Measurements from ENCODE around the gene ACAP2.
"Not testable (repeated sequence)": the region's sequence is repeated elsewhere in the genome, so short reads cannot be mapped to it uniquely, and the experiment has no call there.

The ACAP2 gene

DNA sequence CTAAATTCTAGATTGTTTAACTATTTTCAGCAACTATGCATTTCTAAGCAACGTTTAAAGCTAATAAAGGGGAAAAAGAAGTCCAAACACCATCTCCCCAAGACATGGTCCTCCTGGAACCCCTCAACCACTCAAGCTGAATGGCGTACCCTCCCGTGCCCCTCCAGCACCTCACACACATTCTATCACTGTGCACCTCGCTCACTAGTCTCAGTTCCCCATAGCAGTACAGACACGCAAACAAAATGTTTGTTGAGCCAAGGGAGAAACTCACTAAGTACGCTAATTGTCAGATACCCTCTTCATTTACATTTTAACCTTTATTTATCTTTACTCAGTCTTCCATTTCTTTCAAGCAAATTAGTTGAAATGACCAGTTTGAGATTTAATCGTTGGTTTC lies 48.8 kb downstream of the ACAP2 start:
- DNase-seq (ENCODE audit: low read depth in 3 of 3) = no peak

DNA sequence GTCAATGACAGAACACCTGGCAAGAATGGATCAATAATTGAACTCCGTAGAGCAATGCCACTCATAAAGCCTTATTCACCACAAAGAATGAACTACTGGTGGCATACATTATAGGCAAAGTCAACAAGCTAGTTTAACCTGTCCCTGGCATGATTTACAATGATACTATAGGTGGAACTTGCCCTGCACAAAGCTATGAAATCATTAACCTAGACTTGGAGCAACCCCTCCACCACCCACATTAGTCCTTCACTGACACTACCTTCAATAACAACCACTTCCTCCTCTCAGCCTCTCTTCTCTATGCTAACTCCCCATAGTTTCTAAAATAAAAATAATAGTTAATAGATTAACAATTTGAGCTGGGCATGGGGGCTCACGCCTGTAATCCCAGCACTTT lies 54.4 kb downstream of the ACAP2 start:
- no peak for DNase-seq (ENCODE audit: low read depth in 3 of 3)

DNA sequence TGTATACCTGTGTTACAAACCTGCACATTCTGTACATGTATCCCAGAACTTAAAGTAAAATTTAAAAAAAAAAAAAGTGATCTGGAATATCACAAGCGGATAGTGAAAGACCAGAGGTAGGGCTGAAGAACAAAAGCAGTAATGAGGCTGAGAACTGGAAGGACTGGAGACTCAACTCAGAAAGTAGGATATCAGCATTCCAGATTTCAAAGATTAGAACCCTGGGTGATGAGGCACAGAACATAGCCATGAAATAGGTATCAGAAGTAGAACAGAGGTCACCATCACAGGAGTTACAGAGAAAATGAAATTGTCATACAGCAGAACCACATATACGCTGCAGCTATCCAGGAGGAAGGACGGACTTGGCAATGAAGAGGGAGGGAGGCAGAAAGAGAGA lies 56.1 kb downstream of the ACAP2 start:
- no peak for DNase-seq (ENCODE audit: low read depth in 3 of 3)

DNA sequence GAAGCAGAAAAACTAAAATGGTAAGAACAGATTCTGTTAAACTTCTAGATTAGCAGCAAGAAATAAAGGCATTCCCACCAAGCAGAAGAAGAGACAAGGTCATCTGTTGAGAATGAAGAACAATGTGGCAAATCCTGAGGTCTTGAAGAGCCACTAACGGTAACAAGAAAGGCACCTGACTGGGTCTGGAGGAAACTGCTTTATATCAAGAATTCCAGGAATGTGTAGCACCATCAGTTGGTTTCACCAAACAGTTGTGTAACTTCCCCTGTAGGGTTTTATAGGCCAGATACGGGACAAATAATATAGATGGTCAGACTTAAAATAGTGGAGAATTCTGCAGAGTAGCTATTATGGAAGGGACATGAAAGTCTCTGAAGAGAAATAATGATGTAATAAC lies 57.3 kb downstream of the ACAP2 start:
- no peak for DNase-seq (ENCODE audit: low read depth in 3 of 3)

DNA sequence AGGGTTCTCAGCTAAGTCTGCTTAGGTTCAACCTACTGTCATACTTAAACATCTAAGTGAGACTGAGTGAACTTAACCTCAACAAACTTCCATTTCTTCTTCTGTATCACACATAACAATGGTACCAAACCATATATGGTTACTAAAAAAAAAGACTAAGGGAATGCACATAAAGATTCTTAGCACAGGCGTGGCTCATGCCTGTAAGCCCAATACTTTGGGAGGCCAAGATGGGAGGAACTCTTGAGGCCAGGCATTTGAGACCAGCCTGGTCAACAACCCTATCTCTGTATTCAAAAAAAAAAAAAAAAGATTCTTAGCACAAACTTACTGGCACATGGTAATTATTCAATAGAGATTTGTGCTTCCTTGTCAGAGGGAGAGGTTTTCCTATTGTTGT lies 57.9 kb downstream of the ACAP2 start:
- DNase-seq (ENCODE audit: low read depth in 3 of 3) = no peak

DNA sequence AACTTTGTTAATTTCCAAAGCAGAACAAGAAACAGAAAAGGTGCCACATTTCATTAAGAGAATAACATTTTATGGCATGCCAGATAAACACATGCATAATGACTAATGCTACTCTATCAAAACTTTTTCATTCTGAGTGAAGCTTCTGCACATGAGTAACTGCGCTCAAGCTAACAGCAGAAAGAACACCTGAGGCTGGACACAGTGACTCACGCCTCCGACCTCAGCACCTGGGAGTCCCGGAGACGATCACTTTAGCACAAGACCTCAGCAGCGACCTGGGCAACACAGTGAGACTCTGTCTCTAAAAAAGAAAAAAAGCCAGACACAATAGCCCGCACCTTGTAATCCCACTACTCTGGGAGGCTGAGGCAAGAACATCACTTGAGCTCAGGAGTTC lies 70.6 kb downstream of the ACAP2 start:
- DNase-seq (ENCODE audit: low read depth in 3 of 3) = no peak

DNA sequence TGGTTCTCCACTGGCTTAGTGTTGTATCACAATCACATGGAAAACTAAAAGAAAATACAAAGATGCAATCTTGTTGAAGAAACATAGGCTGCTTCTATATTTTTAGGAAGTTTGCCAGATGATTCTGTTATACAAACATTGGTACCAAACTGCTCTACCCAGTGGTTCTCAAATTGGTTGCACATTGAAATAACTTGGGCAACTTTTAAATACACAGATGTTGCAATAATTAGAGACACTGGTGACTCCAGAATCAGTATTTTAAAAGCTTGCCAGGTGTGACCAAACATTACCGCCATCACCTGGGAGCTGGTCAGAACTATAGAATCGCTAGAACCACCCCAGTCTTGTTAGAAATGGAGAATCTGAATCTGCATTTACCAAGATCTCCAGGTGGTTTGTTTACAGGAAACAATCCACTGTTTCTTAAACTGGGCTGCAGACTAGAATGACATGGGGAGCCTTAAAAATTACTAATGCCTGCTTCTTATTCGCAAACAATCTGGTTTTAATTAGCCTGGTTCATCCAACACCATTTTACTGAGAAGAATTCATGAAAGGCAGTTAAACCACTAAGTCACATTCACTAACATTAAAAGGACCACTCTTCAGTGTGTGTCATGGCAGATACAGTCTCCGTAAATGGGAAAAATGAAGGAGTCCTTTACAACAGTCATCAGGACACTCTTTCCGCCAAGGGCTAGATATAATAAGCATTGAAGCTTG lies 76.5 kb downstream of the ACAP2 start:
- DNase-seq (ENCODE audit: low read depth in 3 of 3) = no peak

DNA sequence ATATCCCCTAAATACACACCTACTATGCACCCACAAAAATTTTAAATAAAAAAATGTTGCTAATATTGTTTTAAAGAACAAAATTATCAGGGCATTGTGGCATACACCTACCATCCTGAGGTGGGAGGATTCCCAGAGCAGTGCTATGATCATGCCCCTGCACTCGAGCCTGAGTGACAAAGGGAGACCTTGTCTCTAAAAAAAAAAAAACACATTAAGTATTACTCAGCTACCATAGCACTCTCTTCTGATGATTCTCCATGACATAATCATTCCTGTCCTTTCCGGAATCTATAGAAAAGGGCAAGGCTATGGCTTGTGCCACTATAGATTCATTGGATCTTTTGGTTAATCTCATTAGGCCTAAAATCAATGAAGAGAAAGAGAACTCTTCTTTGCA lies 77.4 kb downstream of the ACAP2 start:
- DNase-seq (ENCODE audit: low read depth in 3 of 3) = no peak

DNA sequence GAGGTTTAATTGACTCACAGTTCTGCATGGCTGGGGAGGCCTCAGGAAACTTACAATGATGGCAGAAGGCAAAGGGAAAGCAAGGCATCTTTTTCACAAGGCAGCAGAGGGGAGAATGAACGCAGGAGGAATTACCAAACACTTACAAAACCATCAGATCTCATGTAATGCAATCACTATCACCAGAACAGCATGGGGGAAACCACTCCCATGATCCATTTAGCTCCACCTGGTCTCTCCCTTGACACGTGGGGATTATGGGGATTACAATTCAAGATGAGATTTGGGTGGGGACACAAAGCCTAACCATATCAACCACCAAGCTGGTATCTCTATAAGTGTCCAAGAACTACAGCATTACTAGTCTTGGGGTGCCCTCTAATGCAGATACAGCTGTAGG lies 85.0 kb downstream of the ACAP2 start:
- not testable (repeated sequence) for DNase-seq (ENCODE audit: low read depth in 3 of 3)

DNA sequence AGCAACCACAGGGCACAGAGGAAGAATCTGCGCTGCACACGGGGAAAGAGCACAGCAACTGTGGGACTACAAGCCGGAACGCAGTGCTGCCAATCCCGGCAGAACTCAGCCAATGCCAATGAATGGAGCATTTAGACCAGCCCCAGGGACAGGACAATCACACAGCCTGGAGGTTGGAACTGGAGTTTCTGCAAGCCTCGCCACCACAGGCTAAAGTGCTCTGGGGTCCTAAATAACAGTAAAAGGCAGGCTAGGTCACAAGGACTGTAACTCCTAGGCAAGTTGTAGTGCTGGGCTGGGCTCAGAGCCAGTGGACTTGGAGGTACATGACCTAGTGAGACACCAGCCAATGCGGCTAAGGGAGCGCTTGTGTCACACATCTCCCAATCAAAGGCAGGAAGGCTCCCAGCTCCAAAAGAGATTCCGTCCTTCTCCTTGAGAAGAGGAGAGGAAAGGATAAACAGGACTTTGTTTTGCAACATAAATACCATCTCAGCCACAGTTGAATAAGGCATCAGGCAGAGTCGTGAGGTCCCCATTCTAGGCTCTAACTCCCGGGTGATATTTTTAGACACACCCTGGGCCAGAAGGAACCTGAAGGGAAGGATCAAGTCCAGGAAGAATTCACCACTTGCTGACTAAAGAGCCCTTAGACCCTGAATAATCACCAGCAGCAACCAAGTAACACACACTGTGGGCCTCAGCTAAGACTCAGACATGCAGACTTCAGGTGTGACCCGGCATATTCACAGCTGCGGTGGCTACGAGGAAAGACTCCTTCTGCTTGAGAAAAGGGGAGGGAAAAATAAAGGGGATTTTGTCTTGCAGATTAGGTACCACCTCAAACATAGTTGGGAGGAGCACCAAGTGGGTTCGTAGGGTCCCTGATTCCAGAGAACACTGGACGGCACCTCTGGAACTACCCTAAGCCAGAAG lies 86.4 kb downstream of the ACAP2 start:
- DNase-seq (ENCODE audit: low read depth in 3 of 3) = no peak

DNA sequence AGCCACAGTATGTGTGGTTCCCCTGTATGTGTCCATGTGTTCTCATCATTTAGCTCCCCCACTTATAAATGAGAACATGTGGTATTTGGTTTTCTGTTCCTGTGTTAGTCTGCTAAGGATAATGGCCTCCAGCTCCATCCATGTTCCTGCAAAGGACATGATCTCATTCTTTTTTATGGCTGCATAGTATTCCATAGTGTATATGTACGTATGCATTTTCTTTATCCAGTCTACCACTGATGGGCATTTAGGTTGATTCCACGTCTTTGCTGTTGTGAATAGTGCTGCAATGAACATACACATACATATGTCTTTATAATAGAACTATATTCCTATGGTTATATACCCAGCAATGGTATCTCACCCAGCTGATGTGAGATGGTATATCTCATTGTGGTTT lies 88.8 kb downstream of the ACAP2 start:
- not testable (repeated sequence) for DNase-seq (ENCODE audit: low read depth in 3 of 3)

DNA sequence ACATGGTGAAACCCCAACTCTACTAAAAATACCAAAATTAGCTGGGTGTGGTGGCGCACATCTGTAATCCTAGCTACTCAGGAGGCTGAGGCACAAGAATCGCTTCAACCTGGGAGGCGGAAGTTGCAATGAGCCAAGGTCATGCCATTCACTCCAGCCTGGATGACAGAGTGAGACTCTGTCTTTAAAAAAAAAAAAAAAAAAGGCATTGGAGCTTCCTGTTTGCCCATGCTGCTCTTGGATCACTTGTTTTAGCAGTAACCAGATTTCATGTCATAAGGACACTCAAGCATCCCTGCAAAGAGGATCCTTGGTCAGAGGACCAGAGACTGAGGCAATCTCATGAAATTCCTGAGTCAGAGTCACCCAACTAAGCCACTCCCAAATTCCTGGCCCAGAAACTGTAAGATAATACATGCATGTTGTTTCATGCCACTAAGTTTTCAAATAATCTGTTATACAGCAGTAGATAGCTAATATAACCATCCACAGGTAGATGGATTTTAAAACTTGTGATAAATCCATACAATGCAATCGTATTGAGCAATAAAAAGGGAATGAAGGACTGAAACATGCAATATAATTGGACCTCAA lies 89.8 kb downstream of the ACAP2 start:
- no peak for DNase-seq (ENCODE audit: low read depth in 3 of 3)

DNA sequence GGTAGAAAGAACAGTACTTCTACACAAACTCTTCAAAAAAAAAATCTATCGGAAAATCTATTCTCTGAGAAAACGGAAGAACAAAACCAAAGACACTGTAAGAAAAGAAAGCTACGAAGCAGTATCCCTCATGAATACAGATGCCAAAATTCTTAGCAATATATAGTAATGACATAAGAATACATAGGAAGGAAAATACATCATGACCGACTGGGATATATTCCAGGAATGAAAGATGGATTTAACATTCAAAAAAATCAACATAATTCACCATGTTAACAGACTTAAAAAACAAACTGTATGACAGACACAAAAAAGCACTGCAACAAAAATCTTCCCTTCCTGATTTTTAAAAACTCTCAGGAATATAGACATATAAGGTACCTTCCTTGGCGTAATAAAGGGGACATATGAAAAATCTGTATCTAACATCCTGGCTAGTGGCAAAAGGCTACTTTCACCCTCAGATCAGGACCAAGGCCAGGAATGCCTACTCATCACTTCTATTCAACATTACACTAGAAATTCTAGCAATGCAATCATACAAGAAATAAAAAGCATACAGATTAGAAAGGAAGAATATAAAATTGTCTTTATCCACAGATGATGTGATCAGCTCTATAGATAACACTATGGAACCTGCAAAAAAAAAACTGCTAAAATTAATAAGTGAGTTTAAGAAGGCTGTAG lies 94.2 kb downstream of the ACAP2 start:
- DNase-seq (ENCODE audit: low read depth in 3 of 3) = no peak

DNA sequence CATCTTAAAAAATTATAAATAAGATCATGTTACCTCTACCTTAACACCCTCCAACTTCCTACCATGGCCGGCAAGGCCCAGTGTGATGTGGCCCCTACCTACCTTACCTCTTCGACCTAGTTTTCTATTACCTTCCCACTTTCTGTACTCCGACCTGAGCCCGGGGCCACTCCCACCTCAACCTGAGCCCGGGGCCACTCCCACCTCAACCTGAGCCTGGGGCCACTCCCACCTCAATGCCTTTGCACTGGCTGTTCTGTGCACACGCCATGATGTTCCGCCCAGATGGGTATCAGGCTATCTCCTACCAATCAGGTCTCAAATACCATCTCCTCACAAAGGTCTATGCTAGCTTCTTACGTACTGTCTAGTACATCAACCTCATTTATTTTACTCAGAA lies 105.1 kb downstream of the ACAP2 start:
- no peak for DNase-seq (ENCODE audit: low read depth in 3 of 3)

DNA sequence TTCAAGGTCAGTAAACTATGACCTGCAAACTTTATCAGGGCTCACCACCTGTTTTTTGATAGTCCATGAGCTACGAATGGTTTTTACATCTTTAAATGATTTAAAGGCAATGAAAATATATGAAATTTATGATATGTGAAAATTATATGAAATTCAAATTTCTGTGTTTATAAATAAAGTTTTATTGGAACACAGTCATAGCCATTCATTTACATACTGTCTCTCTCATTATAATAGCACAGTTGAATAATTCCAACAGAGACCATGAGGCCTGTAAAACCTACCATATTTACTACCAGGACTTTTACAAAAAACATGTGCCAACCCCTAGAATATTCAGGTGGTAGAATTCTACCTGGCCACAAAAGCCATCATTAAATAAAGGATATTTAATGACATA lies 107.9 kb downstream of the ACAP2 start:
- no peak for DNase-seq (ENCODE audit: low read depth in 3 of 3)

DNA sequence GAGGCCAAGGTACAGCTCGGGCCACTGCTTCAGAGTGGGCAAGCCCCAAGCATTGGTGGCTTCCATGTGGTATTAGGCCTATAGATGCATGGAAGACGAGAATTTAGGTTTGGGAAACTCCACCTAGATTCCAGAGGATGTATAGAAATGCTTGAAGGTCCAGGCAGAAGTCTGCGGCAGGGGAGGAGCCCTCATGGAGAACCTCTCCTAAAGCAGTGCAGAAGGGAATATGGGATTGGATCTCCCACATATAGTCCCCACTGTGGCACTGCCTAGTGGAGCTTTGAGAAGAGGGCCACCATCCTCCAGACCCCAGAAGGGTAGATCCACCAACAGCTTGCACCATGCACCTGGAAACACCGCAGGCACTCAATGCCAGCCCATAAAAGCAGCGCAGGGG lies 123.8 kb downstream of the ACAP2 start:
- no peak for DNase-seq (ENCODE audit: low read depth in 3 of 3)

DNA sequence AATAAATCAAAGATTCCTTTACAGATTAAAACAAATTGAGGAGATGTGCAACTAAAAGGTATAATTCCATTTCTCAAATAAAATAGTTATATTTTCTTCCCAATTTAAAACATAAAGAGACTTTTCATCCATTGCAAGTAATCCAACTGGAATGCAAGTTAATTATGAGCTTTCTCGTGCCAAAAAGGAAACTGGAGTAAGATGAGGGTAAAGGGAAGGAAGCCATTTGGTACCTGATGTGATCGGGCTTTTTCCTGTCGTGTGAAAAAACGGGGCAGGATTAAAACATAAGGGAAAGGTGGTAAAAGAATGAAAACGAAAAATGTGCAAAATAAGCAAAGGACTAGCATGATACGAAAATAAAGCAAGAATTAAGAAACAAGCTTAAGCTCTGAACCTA lies 130.1 kb downstream of the ACAP2 start:
- no peak for DNase-seq (ENCODE audit: low read depth in 3 of 3)

DNA sequence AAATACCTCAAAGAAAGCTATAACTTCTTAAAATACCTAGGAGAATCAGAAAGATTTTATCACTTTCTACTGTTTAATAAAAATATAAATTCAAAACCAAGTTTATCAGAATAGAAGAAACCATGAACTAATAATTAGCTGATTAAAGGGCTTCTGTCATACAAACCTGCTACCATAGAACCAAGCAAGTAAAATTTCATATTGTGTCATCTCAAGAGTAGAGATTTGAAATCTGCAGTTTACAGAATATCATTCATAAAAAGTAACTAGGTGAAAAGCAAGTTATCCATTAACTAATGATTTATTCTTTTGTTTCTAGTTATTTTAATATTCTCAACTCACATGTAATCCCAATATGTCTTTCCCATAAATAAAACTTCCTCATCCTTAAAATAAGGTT lies 135.1 kb downstream of the ACAP2 start:
- no peak for DNase-seq (ENCODE audit: low read depth in 3 of 3)

DNA sequence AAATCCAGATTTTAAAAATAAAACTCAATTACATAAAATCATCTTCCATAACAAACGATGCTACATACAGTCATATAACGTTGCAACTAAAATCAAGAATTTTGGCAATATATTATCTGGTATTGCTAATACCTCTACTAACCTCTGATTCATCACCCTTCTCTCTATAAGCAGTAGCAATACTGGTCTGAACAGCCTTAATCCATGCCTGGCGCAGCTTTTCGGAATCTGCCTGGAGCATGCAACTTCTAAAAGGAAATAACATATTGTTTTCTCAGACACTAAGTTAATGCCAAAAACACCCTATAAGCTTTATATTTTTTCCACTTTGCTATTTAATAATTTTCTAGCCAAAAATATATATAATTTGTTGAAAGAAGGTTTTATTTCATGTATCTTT lies 136.5 kb downstream of the ACAP2 start:
- DNase-seq (ENCODE audit: low read depth in 3 of 3) = no peak

DNA sequence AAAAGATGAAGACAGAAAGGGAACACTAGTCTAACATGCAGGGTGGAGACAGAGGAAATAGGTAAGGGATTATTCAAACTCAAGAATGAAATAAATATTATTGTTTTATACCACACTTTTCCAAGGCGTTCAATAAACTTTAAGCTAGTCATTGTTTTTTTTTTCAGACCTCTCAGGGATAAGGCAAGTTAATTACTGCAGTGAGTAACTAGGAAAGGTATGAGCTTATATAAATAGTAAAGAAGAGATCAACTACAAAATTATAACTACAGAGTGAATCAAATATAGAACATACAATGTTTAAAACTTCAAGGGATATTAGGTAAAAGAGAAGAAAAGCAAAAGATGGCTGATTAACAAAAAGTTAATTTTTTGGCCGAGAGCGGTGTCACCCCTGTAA lies 140.4 kb downstream of the ACAP2 start:
- DNase-seq (ENCODE audit: low read depth in 3 of 3) = no peak

DNA sequence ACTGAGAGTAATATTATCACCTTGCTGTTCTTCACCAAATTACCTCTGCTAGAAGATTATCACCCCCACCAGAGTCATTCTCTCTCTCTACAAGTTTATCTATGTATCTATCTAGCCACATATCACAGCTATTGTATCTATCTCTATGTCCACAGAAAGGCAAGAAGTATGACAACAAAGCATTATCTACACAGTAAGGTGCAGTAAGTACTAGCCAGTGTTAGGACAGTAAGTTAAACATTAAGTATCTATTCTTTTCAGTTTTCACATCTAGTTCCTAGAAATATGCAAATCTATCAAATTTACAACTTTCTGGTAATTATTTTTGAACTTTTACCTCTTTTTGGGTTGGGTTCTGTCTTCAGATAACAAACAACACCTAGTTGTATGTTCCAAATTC lies 145.4 kb downstream of the ACAP2 start:
- no peak for DNase-seq (ENCODE audit: low read depth in 3 of 3)

DNA sequence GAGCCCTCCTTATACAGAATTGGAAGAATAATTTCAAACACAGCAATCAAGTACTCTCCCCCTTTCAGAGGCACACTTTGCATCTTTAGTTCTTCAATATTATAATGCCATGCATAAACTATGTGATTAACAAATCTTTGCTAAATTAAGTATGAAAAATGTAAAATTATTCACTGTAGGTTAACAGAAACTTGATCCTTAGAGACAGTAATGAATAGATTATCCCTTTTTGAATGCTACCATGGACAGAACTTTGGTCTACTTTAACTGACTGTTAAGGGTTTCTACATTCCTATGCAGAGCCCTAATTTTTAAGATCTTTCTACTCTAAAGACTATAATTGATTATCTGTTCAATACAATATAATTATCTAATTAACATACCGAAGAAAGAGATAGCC lies 146.2 kb downstream of the ACAP2 start:
- no peak for DNase-seq (ENCODE audit: low read depth in 3 of 3)

Measured in stimulated activated CD4-positive, alpha-beta T cell treated with anti-CD3 and anti-CD28 coated beads, TNF-alpha, amount 100 ng/mL, for 48 hours (primary cell).